HepG2 (cell line): ENCODE data around the gene WIZ.

Experiments used
- CREB3 ChIP-seq: sonication (generic); formaldehyde crosslinking; IDR thresholded peaks from 2 replicates; pipeline ENCODE4 v1.5.0; 2020; ENCODE audit warnings: missing genetic modification reagents
- EP300 ChIP-seq, 3 experiments: sonication (generic) in 1 of 3; formaldehyde crosslinking in 1 of 3; IDR thresholded peaks; 2 replicates each; pipeline versions ENCODE4 v1.5.1 to v1.6.1; 2011 to 2020; ENCODE audit warnings: low read depth in 2 of 3, low read length in 2 of 3, borderline replicate concordance in 1 of 3, improper control_type of control experiment in 1 of 3, mild to moderate bottlenecking in 1 of 3, missing genetic modification reagents in 1 of 3, moderate library complexity in 1 of 3
- ETV6 ChIP-seq: sonication (generic); formaldehyde crosslinking; conservative IDR thresholded peaks from 2 replicates; pipeline ENCODE4 v1.4.0; 2020; ENCODE audit warnings: missing genetic modification reagents
- MAFG ChIP-seq: sonication (generic); formaldehyde crosslinking; IDR thresholded peaks from 2 replicates; pipeline ENCODE4 v1.5.1; 2020; ENCODE audit warnings: mild to moderate bottlenecking, missing genetic modification reagents
- NFE2 ChIP-seq: sonication (generic); formaldehyde crosslinking; IDR thresholded peaks from 2 replicates; pipeline ENCODE4 v1.4.0; 2020; ENCODE audit warnings: missing genetic modification reagents
- POLR2AphosphoS5 ChIP-seq: IDR thresholded peaks from 2 replicates; pipeline ENCODE4 v1.6.1; 2012; ENCODE audit warnings: low read depth, low read length
- SMARCE1 ChIP-seq: fragments of 450-650 bp; IDR thresholded peaks from 2 replicates; pipeline ENCODE4 v1.6.1; 2017; ENCODE audit warnings: borderline replicate concordance
- SSRP1 ChIP-seq: IDR thresholded peaks from 2 replicates; pipeline ENCODE4 v1.6.1; 2016; ENCODE audit warnings: control low read depth
- ZNF441 ChIP-seq: sonication (generic); formaldehyde crosslinking; IDR thresholded peaks from 2 replicates; pipeline ENCODE4 v1.7.0; 2021; ENCODE audit warnings: missing genetic modification reagents, borderline replicate concordance
- ZNF883 ChIP-seq: sonication (generic); formaldehyde crosslinking; IDR thresholded peaks from 2 replicates; pipeline ENCODE4 v1.5.1; 2020; ENCODE audit warnings: mild to moderate bottlenecking, missing genetic modification reagents; ENCODE audit errors: not compliant biosample characterization
- TF ChIP-seq, protein P1 (sequence below): sonication (generic); formaldehyde crosslinking; IDR thresholded peaks from 2 replicates; pipeline ENCODE4 v1.5.0; 2020; ENCODE audit warnings: mild to moderate bottlenecking, missing genetic modification reagents, moderate library complexity
- TF ChIP-seq, protein P2 (sequence below), 2 experiments: IDR thresholded peaks; 2 replicates each; pipeline ENCODE4 v1.6.1; 2011 to 2012; ENCODE audit warnings: low read length in 2 of 2, borderline replicate concordance in 1 of 2, low read depth in 1 of 2, mild to moderate bottlenecking in 1 of 2, moderate library complexity in 1 of 2

DNA sequence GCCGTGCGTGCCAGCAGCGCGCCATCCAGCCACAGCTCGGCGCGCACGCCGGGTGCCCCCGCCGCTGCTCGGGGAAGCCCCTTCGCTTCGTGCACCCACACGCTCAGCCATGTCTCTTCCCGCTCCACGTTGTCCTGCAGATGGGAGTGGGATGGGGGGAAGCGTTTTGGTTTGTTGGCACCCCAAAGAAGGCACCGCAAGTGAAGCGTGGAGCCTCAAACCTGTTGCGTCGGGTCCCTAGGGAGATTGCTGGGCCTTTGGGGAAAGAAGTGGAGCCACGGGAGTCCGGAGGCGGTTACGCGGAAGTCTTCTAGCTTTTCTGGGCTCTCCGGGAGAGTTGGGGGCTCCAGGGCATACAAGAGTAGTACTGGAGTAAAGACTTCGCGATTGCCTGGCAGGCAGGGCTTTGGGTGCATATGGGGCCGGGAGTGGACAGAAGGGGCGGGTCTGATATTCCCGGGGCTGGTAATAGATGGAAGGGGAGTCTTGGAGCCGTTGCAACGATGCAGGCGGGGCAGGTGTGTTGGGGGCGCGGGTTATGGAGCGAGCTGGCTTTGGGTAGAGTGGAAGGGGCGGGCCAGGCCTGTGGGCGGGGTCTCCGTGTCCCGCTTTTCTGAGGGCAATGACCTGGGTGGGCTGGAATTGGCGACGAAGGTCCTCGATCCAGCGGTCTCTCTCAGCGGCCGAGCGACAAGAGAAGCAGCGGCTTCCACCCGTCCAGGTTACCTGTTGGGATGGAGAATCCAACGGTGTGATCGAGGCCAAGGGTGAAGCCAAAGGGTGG is 8.1 kb upstream of the WIZ start:
- TF ChIP-seq ZNF441 (CRISPR knock-in tag) (no peak), SSRP1 (CRISPR knock-in tag) (no peak), SMARCE1 (no peak), CREB3 (CRISPR knock-in tag) (no peak), NFE2 (CRISPR knock-in tag) (no peak), POLR2AphosphoS5 (no peak), ETV6 (CRISPR knock-in tag) (no peak), ZNF883 (CRISPR knock-in tag) (no peak), EP300 (IDR thresholded peaks at IDR 0.05; ENCODE audit: low read depth in 2 of 2, low read length in 2 of 2) (no peak), EP300 (CRISPR knock-in tag; IDR thresholded peaks at IDR 0.05; ENCODE audit: borderline replicate concordance) (no peak), MAFG (CRISPR knock-in tag) (no peak)
- TF ChIP-seq, protein P1, sequence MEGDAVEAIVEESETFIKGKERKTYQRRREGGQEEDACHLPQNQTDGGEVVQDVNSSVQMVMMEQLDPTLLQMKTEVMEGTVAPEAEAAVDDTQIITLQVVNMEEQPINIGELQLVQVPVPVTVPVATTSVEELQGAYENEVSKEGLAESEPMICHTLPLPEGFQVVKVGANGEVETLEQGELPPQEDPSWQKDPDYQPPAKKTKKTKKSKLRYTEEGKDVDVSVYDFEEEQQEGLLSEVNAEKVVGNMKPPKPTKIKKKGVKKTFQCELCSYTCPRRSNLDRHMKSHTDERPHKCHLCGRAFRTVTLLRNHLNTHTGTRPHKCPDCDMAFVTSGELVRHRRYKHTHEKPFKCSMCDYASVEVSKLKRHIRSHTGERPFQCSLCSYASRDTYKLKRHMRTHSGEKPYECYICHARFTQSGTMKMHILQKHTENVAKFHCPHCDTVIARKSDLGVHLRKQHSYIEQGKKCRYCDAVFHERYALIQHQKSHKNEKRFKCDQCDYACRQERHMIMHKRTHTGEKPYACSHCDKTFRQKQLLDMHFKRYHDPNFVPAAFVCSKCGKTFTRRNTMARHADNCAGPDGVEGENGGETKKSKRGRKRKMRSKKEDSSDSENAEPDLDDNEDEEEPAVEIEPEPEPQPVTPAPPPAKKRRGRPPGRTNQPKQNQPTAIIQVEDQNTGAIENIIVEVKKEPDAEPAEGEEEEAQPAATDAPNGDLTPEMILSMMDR = no peak
- TF ChIP-seq, protein P2, sequence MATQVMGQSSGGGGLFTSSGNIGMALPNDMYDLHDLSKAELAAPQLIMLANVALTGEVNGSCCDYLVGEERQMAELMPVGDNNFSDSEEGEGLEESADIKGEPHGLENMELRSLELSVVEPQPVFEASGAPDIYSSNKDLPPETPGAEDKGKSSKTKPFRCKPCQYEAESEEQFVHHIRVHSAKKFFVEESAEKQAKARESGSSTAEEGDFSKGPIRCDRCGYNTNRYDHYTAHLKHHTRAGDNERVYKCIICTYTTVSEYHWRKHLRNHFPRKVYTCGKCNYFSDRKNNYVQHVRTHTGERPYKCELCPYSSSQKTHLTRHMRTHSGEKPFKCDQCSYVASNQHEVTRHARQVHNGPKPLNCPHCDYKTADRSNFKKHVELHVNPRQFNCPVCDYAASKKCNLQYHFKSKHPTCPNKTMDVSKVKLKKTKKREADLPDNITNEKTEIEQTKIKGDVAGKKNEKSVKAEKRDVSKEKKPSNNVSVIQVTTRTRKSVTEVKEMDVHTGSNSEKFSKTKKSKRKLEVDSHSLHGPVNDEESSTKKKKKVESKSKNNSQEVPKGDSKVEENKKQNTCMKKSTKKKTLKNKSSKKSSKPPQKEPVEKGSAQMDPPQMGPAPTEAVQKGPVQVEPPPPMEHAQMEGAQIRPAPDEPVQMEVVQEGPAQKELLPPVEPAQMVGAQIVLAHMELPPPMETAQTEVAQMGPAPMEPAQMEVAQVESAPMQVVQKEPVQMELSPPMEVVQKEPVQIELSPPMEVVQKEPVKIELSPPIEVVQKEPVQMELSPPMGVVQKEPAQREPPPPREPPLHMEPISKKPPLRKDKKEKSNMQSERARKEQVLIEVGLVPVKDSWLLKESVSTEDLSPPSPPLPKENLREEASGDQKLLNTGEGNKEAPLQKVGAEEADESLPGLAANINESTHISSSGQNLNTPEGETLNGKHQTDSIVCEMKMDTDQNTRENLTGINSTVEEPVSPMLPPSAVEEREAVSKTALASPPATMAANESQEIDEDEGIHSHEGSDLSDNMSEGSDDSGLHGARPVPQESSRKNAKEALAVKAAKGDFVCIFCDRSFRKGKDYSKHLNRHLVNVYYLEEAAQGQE (IDR thresholded peaks at IDR 0.05; ENCODE audit: borderline replicate concordance in 1 of 2, low read depth in 1 of 2, low read length in 2 of 2) = no peak
